Kidney epithelial cell (primary cell): Measurements from ENCODE around the gene OR12D1. TPM values are rescaled to one million over a fixed set of nuclear protein-coding genes. Genes with fewer than 3 reads are reported as not detected.

Experiments
- DNase-seq: peaks from one replicate; pipeline ENCODE4 v3.0.0-alpha.2; 2010; ENCODE audit warnings: low read depth
- H3K27me3 ChIP-seq: 2 replicates; pipeline ENCODE4 v1.6.0; 2011; ENCODE audit warnings: low read length; ENCODE audit not compliant: control insufficient read depth, insufficient read depth
- H3K36me3 ChIP-seq: 2 replicates; pipeline ENCODE4 v1.5.1; 2011; ENCODE audit warnings: low read length; ENCODE audit not compliant: control insufficient read depth, insufficient read depth
- H3K4me3 ChIP-seq: 2 replicates; pipeline ENCODE4 v1.5.1; 2011; ENCODE audit warnings: low read depth, mild to moderate bottlenecking, control low read depth, low read length
- total RNA-seq: library from RNA; depleted of rRNA; stranded (reverse); fragments of >200 nt; gene quantifications from 2 replicates; pipeline ENCODE4 v1.2.3, GENCODE V29; 2015
- TF ChIP-seq, protein P1 (sequence below): IDR thresholded peaks from 2 replicates; pipeline ENCODE4 v1.5.1; 2011; ENCODE audit warnings: mild to moderate bottlenecking, moderate library complexity, low read length, control low read depth, inconsistent platforms; ENCODE audit not compliant: insufficient read depth, poor library complexity, severe bottlenecking

Gene OR12D1
- total RNA-seq, 1 donor from 2014 or later, result not detected

DNA sequence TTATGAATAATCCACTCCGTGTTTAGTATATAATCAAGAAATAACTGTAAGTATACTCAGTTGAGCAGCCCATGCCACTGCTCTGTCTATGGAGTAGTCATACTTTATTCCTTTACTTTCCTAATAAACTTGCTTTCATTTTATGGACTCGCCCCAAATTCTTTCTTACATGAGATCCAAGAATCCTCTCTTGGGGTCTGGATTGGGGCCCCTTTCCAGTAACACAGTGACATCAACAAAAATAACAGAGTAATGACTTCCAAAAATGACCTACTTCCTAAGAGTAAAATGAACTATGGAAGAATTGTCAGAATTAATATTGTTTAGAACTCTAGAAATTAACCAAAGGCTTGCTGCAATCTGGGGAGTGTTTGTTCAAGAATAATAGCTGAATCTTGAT lies 51.1 kb downstream of the OR12D1 start:
- no peak for DNase-seq
- H3K4me3 ChIP-seq, result no peak overlapping the region
- TF ChIP-seq, protein P1, sequence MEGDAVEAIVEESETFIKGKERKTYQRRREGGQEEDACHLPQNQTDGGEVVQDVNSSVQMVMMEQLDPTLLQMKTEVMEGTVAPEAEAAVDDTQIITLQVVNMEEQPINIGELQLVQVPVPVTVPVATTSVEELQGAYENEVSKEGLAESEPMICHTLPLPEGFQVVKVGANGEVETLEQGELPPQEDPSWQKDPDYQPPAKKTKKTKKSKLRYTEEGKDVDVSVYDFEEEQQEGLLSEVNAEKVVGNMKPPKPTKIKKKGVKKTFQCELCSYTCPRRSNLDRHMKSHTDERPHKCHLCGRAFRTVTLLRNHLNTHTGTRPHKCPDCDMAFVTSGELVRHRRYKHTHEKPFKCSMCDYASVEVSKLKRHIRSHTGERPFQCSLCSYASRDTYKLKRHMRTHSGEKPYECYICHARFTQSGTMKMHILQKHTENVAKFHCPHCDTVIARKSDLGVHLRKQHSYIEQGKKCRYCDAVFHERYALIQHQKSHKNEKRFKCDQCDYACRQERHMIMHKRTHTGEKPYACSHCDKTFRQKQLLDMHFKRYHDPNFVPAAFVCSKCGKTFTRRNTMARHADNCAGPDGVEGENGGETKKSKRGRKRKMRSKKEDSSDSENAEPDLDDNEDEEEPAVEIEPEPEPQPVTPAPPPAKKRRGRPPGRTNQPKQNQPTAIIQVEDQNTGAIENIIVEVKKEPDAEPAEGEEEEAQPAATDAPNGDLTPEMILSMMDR, result no peak

DNA sequence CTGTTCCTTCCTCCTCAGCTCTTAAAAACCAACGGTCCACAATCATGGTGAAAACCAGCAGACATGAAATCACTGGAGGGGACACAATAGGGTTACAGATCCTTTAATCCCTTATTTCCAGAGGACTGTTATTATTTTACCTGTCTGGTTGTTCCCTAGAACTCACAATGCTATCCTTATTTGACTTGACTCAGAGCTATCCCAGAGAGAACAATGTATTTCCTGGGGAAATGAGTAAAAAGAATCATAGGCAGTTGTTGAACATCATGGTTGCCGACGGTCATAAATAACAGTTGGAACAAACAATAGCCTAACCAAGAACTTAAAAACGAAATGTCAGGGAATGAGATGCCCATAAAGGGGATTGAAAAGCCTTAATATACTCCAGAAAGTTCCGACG lies 51.5 kb downstream of the OR12D1 start:
- Histone ChIP-seq H3K4me3 (no peak overlapping the region), H3K27me3 (no peaks in the 10 kb centered on the region), H3K36me3 (no peaks in the 10 kb centered on the region)
- no peak for DNase-seq
- TF ChIP-seq, protein P1, result no peak

More for the DNA sequence above, 51.1 kb downstream of the OR12D1 start:
- H3K36me3 ChIP-seq, result no peaks in the 10 kb centered on the region
- H3K27me3 ChIP-seq, result no peaks in the 10 kb centered on the region

Other genes with a start within 250 kb of the OR12D1 start
- not detected in 2 replicates for gene OR2J2, start 244.0 kb upstream of the OR12D1 start, total RNA-seq
- not detected in 2 replicates for gene OR14J1, start 113.2 kb upstream of the OR12D1 start, total RNA-seq
- not detected in 2 replicates for gene OR5V1, start 46.1 kb upstream of the OR12D1 start, total RNA-seq
- gene OR12D3, start 39.6 kb upstream of the OR12D1 start, total RNA-seq, result not detected in 2 replicates
- gene OR12D2, start 19.3 kb upstream of the OR12D1 start, total RNA-seq, result not detected in 2 replicates
- not detected in 2 replicates for gene OR10C1, start 24.4 kb downstream of the OR12D1 start, total RNA-seq
- not detected in 2 replicates for gene OR11A1, start 42.1 kb downstream of the OR12D1 start, total RNA-seq
- gene OR2H1, start 42.2 kb downstream of the OR12D1 start, total RNA-seq, result not detected in 2 replicates
- gene MAS1L, start 73.0 kb downstream of the OR12D1 start, total RNA-seq, result not detected in 2 replicates
- 7.3 and 9.4 TPM in 2 replicates for gene UBD, start 144.8 kb downstream of the OR12D1 start, total RNA-seq
- gene OR2H2, start 170.2 kb downstream of the OR12D1 start, total RNA-seq, result not detected in 2 replicates
- gene GABBR1, start 218.3 kb downstream of the OR12D1 start, total RNA-seq, result 9.4 and 14.1 TPM in 2 replicates
- gene MOG, start 242.2 kb downstream of the OR12D1 start, total RNA-seq, result not detected in 2 replicates